HG03139 (cell line): Measurements from ENCODE around the gene LDLRAD3.
"Not testable (repeated sequence)": the region's sequence is repeated elsewhere in the genome, so short reads cannot be mapped to it uniquely, and the experiment has no call there.

Experiments
- ATAC-seq: cut with Tn5 transposase; IDR thresholded peaks from one replicate; pipeline ENCODE4 v1.9.1; 2021; ENCODE audit not compliant: unreplicated experiment

Gene LDLRAD3

GRCh38 chr11:36044636-36045035, 100.8 kb downstream of the LDLRAD3 start:
- no peak for ATAC-seq

DNA sequence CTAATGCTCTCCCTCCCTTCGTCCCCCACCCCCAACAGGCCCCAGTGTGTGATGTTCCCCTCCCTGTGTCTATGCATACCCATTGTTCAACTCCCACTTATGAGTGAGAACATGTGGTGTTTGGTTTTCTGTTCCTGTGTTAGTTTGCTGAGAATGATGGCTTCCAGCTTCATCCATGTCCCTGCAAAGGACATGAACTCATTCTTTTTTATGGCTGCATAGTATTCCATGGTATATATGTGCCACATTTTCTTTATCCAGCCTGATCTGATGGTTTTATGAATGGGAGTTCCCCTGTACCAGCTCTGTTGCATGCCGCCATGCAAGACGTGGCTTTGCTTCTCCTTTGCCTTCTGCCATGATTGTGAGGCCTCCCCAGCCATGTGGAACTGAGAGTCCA, 102.1 kb downstream of the LDLRAD3 start:
- not testable (repeated sequence) for ATAC-seq

DNA sequence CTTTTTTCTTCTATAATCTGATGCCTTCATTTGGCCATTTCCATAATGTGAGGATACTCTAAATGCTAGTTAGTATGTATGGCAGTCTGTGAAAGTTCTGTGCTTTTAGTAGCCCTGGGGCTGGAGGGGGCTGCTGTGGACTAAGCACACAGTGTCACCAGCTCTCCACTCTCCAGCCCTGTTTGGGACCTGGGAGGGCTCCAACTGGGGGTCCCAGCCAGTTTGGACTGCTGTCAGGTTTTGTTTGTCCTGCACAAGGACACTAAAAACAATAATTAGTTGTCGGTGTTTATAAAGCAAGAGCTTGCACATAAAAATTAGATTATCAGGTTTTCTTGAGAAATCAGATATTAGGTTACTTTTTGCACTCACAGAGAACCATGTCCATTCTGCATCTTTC, 103.1 kb downstream of the LDLRAD3 start:
- ATAC-seq, result no peak

- no peak for ATAC-seq
Observed at GRCh38 chr11:36047344-36047743, 103.5 kb downstream of the LDLRAD3 start.

DNA sequence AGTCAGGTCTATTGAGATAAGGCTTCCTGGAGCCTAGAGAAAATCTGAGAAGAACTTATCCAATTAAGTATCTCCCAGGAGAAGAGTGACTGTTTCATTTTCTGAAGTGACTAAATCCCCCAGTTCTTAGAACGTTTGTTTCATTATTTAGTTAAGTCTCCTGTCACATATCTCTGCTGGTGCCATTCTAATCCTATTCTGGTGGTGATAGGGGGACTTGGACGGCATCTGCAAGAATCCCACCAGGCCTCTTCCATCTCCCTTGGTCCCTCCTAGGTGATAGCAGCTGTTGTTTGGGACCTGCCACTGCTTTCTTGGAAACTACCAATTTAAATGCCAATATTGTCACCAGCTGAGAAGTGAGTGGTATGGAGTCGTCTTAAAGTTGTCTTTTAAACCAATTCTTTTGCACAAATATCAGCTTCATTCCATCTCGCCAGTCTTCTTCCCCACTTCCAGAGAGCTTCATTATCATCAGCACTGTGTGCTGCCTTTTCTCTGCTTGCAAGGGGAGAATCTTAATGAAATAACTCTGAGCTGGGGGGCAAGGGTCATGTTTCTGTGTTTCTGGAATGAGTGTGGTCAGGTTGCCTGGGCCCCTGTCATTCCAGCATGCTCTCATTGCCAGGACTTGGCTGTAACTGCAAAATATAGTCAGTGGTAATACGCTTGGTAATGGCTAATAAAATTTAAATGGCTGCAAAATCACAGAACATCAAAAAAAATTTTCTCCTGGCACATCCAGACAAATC, 104.8 kb downstream of the LDLRAD3 start:
- no peak for ATAC-seq

- no peak for ATAC-seq
Observed at GRCh38 chr11:36051235-36052144, 107.6 kb downstream of the LDLRAD3 start.

DNA sequence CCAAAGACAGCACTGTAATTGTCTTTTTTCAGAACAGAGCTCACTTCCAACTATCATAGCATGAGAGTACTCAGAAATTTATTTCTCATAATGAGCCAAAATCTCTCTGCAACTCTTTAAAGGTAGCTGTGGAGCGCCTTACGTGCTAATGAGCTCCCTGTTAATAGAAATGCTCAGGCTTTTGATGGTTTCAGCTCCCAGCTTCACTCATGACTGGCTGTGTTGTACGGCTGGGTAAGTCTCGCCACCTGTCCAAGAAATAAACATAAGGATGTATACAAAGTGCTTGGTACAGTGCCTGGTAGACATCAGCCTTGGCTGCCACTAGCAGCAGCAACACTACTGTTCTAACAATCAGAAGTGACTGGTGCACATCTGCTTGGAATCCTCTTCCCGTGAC, 109.4 kb downstream of the LDLRAD3 start:
- ATAC-seq, result no peak

GRCh38 chr11:36053862-36054261, 110.0 kb downstream of the LDLRAD3 start:
- ATAC-seq, result no peak

DNA sequence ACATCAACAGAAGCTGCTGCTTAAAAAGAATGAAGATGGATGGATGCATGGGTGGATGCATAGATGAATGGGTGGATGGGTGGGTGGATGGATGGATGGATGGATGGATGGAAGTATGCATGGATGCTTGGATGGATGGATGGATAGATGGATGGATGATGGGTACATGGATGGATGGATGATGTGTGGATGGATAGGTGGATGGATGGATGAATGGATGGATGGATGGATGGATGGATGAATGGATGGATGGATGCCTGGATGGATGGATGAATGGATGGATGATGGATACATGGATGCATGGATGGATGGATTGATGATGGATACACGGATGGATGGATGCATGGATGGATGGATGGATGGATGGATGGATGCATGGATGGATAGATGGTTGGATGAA, 110.8 kb downstream of the LDLRAD3 start:
- no peak for ATAC-seq

GRCh38 chr11:36056160-36056751, 112.4 kb downstream of the LDLRAD3 start:
- no peak for ATAC-seq

- no peak for ATAC-seq
Observed at GRCh38 chr11:36057379-36058042, 113.6 kb downstream of the LDLRAD3 start.

DNA sequence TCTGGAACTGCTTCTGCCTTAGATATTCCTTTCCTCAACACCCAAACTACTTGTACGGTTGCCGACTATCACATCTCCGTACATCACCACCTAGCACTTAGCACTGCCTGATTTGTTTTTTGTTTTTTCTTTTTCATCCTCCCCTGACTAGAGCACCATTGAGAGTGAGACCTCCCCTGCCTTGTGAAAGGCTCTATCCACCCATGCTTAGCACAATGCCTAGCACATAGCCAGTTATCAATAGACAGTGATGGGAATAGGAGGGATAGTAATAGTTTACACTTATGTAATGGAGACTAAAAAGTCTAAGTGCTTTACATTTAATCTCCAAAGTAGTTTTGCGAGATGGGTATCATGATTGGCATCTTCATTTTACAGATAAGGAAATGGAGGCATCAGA, 115.8 kb downstream of the LDLRAD3 start:
- ATAC-seq, result no peak

GRCh38 chr11:36060926-36061325, 117.1 kb downstream of the LDLRAD3 start:
- ATAC-seq, result no peak

DNA sequence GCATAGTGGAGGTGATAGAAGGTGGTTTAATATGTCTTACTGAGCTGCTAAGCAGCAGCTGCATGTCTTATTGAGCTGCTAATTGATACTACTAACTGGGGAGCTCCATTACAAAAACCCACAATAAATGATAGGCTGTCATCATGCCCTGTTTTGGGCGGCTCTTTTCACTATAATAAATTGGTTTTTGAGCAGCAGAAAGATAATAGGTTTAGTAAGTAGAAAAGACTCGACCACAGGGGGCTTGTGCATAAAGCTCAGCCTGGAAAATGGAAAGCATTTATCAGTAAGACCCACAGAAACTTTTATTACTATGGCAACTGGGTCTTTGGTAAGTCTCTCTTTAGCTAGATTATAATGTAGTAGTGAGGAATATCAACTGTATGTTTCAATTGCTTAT, 117.6 kb downstream of the LDLRAD3 start:
- no peak for ATAC-seq

GRCh38 chr11:36062796-36063365, 119.0 kb downstream of the LDLRAD3 start:
- no peak for ATAC-seq

DNA sequence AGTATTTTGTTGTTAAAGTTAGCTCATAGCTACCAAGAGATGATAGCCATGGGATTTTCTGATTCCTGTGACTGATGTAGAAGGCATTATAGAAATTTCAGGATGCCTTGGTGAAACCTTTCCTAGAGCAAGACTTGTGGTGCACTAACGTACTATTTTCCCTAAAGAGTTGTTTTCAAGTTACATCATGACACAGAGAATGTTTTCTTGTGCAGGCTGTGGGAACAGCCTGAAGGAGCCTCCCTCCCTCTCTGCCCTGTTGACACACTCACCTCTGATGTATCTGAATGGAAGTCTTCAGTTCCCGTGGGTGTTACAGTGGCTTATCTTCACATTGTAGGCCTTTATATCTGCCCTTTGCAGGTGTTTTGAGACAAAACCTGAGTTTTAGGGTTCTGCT, 121.6 kb downstream of the LDLRAD3 start:
- ATAC-seq, result no peak

DNA sequence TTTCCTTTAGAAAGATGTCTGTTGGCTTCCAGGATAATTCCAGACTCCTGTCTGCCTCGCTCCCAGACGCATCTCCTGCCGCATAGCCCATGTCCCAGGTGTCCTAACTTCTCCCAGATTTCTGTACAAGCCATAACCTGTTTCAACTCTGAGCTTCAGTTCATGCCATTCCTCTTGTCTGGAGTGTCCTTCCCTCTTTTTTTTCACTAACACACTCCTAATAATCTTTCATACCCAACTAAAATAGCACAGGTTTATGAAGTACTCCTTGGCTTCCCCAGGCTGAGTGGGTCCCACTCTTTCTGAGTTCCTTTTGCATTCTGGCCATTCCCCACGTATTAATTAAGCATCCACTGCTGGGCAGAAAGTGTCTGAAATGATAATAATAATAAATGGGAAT, 123.0 kb downstream of the LDLRAD3 start:
- no peak for ATAC-seq

GRCh38 chr11:36069576-36070212, 125.8 kb downstream of the LDLRAD3 start:
- ATAC-seq, result no peak

DNA sequence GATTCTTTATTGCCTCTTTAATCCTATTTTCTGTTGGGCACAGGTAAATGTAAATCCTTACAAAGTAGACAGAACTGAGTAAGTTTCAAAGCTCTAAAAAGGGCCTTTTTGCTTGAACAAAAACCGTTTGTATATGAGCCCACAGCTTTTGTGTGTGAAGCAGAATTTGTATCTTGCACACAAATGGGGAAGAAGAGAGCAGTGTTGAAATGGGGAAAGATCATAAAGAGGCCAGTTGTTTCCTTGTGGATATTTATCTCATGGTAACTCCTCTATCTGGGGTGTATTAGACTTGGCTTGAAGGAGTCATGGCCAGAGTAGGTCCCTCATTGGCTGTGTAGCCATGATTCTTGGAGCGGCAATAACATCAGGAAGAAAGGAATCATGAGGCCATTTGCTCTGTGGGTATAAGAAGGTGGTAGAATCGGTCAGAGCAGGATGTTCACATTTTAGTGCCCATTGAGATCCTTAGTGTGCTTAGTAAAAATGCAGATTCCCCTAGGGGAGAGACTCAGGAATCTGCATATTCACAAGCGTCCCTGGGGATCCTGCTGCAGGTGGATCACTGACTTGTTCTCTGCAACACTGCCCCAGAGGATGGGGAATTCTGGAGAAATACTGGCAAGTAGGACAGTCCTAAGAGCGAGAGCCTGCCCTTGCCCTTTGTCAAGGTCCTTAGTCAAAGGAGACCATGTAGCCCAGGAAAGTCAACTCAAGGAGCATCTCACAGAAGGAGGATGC, 126.5 kb downstream of the LDLRAD3 start:
- ATAC-seq, result no peak

DNA sequence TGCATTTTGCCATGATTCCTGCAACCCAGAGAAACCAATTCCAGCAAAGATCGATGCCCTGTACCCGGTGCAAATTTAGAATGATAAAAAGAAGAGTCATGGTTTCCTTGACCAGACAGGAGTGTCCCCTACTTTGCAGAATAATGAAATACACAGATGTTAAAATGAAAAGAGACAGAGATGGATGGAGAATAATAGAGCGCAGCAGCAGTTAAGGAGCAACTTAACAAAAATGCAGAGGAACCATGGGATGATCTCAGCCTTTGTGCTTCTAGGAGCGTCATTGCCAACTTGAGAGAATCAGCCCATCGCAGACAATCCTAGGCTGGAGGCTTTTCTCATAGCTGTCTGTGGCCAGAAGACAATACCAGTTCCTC, 127.1 kb downstream of the LDLRAD3 start:
- no peak for ATAC-seq
